ENCODE results near the gene PLPP6. TPM values are rescaled to one million over a fixed set of nuclear protein-coding genes. Genes with fewer than 3 reads are reported as not detected.

Gene PLPP6
- total and polyA plus RNA-seq, 2 of the 13 experiments (the other 11 are each of a cell fraction or from before 2014, with no cell fraction given) = 12.1 to 15.5 TPM

- TF ChIP-seq PAXIP1 (CRISPR knock-in tag; conservative IDR thresholded peaks at IDR 0.05) (peak; percentile 84), NFE2L1 (CRISPR knock-in tag; IDR thresholded peaks at IDR 0.05; ENCODE audit: borderline replicate concordance) (no peak), ZNF816 (CRISPR knock-in tag; IDR thresholded peaks at IDR 0.05; ENCODE audit: borderline replicate concordance) (no peak), KDM6A (CRISPR knock-in tag; IDR thresholded peaks at IDR 0.05; ENCODE audit: low read depth) (no peak), KDM1A (CRISPR knock-in tag; IDR thresholded peaks at IDR 0.05) (peak; percentile 41; the same call in 1 of the 2 replicates), USF2 (IDR thresholded peaks at IDR 0.05; ENCODE audit: low read depth, low read length) (no peak), USF2 (CRISPR knock-in tag; IDR thresholded peaks at IDR 0.05; ENCODE audit: borderline replicate concordance) (no peak), BORCS8-MEF2B (CRISPR knock-in tag; IDR thresholded peaks at IDR 0.05) (no peak), MEIS1 (CRISPR knock-in tag; IDR thresholded peaks at IDR 0.05; ENCODE audit: borderline replicate concordance) (peak; percentile 81; the same call in 1 of the 2 replicates), ASH2L (IDR thresholded peaks at IDR 0.05; ENCODE audit: insufficient read length, low read depth, low read length) (peak; percentile 27), CENPT (CRISPR knock-in tag; IDR thresholded peaks at IDR 0.05; ENCODE audit: low read depth) (no peak), CCDC6 (CRISPR knock-in tag; IDR thresholded peaks at IDR 0.05) (0 out of 2 replicates have a peak, but pooled peaks have one; percentile 44), GATA4 (IDR thresholded peaks at IDR 0.05; ENCODE audit: borderline replicate concordance, low read depth) (peak; percentile 85), ZNF451 (CRISPR knock-in tag; IDR thresholded peaks at IDR 0.05) (no peak), AGO2 (optimal IDR thresholded peaks at IDR 0.05; ENCODE audit: low read depth, low read length) (no peak), SOX13 (IDR thresholded peaks at IDR 0.05) (no peak), SOX13 (CRISPR knock-in tag; conservative IDR thresholded peaks at IDR 0.05 in 1 of 2, IDR thresholded peaks at IDR 0.05 in 1 of 2) (peak in 1 of 2 experiments; percentile 78; a peak in 2 of 4 replicates), TEAD3 (CRISPR knock-in tag; optimal IDR thresholded peaks at IDR 0.05; ENCODE audit: borderline replicate concordance) (peak; percentile 89), PATZ1 (CRISPR knock-in tag; IDR thresholded peaks at IDR 0.05) (0 out of 2 replicates have a peak, but pooled peaks have one; percentile 46), PHF21A (CRISPR knock-in tag; IDR thresholded peaks at IDR 0.05) (peak; percentile 74), FOXO1 (CRISPR knock-in tag; IDR thresholded peaks at IDR 0.05) (peak; percentile 57; the same call in 1 of the 2 replicates), ZMYM3 (CRISPR knock-in tag; IDR thresholded peaks at IDR 0.05) (peak; percentile 76)
These were observed 38.0 kb downstream of the PLPP6 start (continued) for GRCh38 chr9:4700091-4700490.

Measured in HepG2 (cell line).